T-helper 9 cell (primary cell): ENCODE results near the gene SPRYD7.
"Not testable (repeated sequence)": the region's sequence is repeated elsewhere in the genome, so short reads cannot be mapped to it uniquely, and the experiment has no call there.

Source experiments
- DNase-seq: peaks from one replicate; pipeline ENCODE4 v3.0.0-alpha.2; 2020

SPRYD7 gene

DNA sequence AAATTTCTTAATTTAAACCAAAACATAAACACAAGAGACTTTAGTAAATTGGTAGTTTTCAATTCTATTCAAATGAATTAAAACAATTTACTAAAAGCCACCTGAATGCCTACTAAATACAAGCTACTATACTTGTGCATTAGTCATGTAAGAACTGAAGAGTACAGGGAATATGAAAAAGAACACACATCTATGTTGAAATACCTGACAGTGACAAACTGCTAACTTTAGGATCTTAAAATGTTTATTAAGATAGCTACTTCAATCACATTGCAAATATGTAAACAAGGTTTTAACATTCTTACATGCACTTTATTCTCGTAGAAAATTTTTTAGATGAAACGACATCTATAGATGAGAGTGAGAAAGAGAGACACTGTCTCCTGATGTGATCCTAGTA is 4.1 kb downstream of the SPRYD7 start:
- no peak for DNase-seq

DNA sequence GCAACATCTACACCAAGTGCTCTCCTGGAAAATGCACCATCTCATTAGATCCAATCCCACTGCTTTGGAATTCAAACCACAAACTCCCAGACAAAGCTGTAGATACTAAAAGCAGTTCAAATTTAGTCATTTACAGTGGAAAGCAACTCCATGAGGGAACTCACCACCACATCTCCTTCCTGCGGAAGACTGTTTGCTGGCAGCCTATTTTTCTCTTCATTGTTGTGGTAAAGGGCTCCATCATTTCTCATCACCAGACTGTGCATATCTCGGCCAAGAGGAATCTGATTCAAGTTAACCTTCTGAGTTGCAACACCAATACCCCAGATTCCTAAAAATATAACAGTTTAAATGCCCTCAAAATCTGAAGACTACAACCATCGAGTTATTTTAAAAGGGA is 8.4 kb downstream of the SPRYD7 start:
- no peak for DNase-seq

- DNase-seq = no peak
Measured at GRCh38 chr13:49925881-49926418, 10.2 kb downstream of the SPRYD7 start.

DNA sequence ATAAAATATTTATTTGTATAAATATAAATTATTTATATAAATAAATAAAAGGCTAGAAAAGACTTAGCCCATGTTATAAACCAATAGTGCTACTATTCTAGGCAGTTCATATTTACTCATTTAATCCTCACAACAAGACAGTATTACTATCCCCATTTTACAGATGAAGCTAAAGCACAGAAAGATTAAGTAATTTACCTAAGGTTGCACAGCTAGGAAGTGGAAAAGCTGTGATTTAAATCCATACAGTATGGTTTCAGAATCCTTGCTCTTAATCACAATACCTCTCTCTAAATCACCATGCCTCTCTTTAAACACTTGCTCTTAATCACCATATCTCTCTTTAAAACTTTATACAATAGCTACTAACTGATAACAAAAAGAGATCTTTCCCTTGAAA is 13.8 kb downstream of the SPRYD7 start:
- no peak for DNase-seq

DNA sequence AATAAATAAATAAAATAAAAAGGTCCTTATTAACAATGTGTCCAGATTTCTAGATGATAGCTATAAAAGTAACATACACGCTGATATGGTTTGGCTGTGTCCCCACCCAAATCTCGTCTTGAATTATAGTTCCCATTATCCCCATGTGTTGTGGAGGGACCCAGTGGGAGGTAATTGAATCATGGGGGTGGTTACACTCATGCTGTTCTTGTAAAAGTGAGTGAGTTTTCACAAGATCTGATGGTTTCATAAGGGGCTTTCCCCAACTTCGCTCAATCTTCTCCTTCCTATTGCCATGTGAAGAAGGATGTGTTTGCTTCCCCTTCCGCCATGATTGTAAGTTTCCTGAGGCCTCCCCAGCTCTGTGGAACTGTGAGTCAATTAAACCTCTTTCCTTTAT is 15.2 kb downstream of the SPRYD7 start:
- DNase-seq = not testable (repeated sequence)

GRCh38 chr13:49918106-49918505 is 18.0 kb downstream of the SPRYD7 start:
- DNase-seq = not testable (repeated sequence)

DNA sequence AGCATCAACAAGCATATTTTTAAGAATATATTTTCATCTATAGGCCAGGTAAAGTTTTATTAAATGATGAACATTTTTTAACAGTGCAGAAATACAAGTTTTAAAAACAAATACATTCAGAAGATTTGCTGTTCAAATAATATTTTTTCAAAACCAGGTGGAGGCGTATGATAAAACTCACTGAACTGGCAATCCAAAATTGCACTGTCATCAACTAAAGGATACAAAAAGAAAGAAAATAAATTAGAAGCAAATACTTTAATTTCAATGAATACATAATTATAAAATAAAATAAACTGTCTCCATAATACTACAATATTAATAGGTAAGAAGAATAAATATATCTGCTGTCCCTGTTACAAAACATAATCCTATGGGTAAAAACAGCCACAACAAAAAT is 21.2 kb downstream of the SPRYD7 start:
- DNase-seq = no peak

- no peak for DNase-seq
Measured at GRCh38 chr13:49908637-49909036, 27.5 kb downstream of the SPRYD7 start.

- no peak for DNase-seq
Measured at GRCh38 chr13:49904729-49905456, 31.2 kb downstream of the SPRYD7 start.

- no peak for DNase-seq
Measured at GRCh38 chr13:49898792-49899191, 37.3 kb downstream of the SPRYD7 start.

GRCh38 chr13:49897713-49898112 is 38.4 kb downstream of the SPRYD7 start:
- DNase-seq = no peak

DNA sequence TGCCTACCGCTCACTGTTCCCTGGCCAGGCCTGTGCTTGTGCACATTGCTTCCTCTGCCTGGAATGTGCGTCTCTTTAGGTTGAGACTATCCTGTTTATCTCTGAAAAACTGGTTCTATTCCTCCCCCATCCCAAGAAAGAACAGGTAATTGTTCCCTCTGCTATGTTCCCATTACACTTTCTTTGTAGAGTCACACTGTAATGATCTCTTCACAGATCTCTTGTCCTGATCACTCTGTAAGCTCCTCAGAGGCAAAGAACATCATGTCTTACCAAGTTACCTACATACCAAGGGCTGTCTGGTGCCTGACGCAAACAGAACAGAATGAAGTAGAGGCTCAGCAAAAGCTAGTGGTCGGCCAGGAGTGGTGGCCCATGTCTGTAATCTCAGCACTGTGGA is 40.3 kb downstream of the SPRYD7 start:
- no peak for DNase-seq

DNA sequence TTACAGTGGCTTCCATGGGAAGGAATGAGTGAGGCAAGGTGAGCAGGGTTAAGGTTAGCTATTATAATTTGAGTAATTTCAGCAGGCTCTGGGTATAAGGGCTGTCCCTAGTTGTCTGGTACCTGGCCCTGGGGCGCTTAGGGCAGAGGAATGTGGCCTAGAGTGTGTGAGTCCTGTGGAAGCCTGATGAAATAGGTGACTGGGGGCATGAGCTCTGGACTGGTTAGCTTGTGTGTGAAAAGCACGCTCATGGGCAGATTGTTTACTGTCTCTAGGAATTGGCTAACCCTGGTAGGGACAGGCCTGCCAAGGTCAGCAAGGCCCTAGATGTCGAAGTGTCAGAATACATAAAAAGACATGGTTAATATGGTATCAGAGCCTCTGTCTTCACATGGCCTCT is 42.5 kb downstream of the SPRYD7 start:
- no peak for DNase-seq

- DNase-seq = no peak
Measured at GRCh38 chr13:49890376-49890775, 45.8 kb downstream of the SPRYD7 start.

- DNase-seq = no peak
Measured at GRCh38 chr13:49878682-49879081, 57.5 kb downstream of the SPRYD7 start.

DNA sequence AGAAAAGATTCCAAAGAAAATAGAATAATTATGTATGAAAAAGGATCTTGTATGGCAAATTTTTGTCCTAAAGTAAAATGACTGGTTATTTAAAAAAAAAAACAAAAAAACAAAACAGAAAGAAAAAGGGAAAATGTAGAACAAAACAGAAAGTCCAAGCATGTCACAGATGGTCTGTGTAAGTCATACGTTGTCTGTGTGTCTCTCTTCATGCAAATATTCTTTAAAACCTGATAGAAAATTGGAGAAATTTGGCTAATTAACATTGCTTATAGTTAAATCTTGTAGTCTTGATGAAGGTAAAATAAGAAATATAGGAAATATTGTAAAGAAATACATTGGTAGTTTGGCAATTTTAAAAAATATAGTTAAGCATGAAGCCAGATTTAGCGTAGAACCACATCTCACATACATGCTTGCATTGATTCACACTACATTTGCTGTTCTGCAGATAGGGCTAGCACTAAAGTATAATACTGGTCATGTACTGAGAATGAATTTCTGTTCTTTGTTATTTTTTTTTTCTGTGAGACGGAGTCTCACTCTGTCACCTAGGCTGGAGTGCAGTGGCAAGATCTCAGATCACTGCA is 58.4 kb downstream of the SPRYD7 start:
- DNase-seq = no peak

- no peak for DNase-seq
Measured at GRCh38 chr13:49874430-49874829, 61.7 kb downstream of the SPRYD7 start.

DNA sequence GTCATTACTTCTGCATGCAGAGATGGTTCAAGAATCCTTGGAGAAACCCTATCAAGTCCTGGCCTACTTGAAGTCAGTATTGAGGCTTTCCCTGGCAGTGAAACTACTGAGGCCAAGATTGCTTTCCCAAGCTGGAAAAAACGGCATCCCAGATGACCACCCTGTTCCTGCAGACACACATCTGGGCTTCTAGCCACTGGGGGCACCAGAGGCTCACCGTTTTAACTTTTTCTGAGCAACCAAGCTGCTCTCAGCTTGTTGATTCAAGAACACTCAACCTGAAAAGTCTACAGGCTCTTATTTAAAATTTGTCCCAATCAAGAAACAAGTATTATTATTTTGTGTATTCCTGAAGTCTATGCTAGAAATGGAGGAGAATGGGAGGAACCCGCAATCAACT is 66.6 kb downstream of the SPRYD7 start:
- no peak for DNase-seq

GRCh38 chr13:49867834-49868233 is 68.3 kb downstream of the SPRYD7 start:
- DNase-seq = no peak

- no peak for DNase-seq
Measured at GRCh38 chr13:49865218-49865617, 70.9 kb downstream of the SPRYD7 start.

GRCh38 chr13:49864509-49864908 is 71.6 kb downstream of the SPRYD7 start:
- no peak for DNase-seq
